ENCODE results near the gene DISC1.

DISC1 gene

DNA sequence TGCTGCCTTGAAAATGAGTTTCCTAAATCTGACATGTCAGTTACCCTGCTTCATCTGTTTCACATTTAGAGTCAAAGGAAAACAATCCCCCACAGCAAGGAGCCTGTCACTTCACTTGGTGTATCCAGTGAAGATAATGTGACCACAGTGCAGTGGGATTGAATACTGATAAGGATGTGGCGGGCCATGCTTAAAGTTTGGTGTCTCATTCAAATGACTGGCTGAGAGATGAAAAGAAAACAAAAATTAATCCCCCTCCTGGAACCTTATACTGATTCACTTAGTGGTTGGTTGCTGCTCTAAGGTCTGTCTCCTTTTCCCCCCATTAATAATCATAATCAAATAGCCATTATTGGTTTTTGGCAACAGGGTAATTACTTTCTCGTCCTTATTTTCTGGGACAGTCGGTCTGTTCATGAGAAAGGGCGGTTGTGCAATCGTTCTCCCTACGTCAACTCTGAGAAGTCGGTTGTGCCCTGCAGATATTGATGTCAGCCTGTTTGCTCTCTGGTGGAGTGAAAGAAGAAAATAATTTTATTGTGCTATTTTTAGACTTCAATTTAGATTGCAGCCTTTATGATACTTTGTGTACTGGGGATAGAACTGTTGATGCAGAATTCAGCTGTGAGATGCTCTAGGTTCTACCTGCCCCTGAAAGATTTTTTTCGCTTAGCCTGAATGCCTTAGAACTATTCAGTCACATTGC lies 360.2 kb downstream of the DISC1 start:
- DNase-seq (ENCODE audit: insufficient read length, low spot score) (no peak), FAIRE-seq (no peak)
- no peak for TF ChIP-seq POLR2A (IDR thresholded peaks at IDR 0.05; ENCODE audit: low read depth, low read length)

DNA sequence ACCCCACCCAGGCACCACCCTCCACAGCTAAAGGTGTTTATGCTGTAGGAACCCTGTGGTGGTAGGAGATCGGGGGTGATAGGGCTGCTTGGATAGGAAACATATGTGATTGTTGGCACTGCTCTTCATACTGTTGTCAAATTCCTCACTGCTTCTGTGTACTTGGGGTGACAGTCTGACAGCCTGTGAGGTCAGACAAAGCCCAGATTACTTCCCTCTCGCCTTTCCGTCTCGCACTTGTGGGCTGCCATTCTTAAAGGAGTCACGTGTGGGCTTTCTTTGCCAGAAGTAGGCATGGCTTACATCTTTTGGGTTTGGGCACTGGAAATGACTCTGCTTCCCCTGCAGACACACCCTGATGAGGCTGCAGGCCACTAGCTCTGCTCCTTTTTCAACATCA lies 363.8 kb downstream of the DISC1 start:
- DNase-seq (ENCODE audit: insufficient read length, low spot score) (no peak), FAIRE-seq (no peak)
- no peak for TF ChIP-seq POLR2A (IDR thresholded peaks at IDR 0.05; ENCODE audit: low read depth, low read length)

DNA sequence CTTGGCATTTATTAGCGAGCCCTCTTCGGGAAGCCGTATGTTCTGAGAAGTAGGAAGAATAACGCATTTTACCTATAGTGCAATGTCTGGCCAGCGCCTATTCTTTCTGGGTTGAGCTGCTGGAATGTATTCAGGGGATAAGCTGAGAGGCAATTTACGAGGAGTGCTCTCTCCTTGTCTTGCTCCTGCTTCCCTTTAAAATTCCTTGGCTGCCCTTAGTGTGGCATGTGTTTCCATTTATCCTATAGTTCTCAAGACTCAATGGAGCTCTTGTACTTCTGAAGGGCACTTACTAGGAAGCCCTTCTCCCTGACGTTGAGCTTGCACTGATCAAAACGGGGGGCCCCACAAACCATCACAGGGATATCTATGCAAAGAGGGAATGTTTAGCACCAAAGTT lies 364.6 kb downstream of the DISC1 start:
- TF ChIP-seq POLR2A (IDR thresholded peaks at IDR 0.05; ENCODE audit: low read depth, low read length): no peak
- no peak for DNase-seq (ENCODE audit: insufficient read length, low spot score)
- FAIRE-seq: no peak

DNA sequence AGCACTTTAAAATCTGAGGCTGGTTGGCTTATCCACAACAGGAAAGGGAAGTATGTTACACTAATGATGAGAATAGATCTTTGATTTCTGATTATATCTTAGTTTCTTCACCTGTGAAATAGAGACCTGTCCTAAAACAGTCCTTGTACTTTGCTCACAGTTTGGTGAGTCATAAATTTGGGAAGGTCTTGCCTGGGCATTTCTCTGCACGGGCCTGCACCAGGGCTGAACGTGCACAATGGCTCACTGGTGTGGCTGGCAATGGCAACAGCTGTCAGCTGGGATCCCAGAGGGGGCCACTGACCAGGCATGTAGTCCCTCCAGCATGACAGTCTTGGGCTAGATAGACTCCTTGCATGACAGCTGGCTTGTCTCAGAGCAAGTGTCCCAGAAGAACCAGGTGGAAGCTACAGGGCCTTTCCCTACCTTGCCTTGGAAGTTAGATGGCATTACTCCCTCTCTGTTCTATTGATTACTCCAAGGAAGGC lies 367.4 kb downstream of the DISC1 start:
- DNase-seq (ENCODE audit: insufficient read length, low spot score) (no peak), FAIRE-seq (no peak)
- TF ChIP-seq POLR2A (IDR thresholded peaks at IDR 0.05; ENCODE audit: low read depth, low read length): no peak

DNA sequence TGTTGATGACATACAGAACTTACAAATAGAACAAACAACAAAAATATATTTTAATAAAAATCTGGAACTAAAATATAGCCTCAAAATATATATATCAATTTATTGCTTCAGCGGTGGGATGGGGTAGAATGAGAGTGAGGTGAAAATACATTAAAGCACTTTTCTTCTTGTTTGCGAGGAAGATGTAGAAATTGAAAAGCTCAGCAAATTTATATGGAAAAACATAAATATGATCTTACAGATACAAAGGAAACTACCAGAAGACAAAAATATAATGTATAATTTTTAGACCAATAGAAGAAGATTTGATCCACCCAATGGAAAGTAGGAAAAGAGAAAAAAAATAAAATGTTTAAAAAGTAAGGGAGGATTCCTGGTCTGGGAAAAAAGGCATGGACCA lies 372.2 kb downstream of the DISC1 start:
- DNase-seq (ENCODE audit: insufficient read length, low spot score) (no peak), FAIRE-seq (no peak)
- TF ChIP-seq POLR2A (IDR thresholded peaks at IDR 0.05; ENCODE audit: low read depth, low read length): no peak

DNA sequence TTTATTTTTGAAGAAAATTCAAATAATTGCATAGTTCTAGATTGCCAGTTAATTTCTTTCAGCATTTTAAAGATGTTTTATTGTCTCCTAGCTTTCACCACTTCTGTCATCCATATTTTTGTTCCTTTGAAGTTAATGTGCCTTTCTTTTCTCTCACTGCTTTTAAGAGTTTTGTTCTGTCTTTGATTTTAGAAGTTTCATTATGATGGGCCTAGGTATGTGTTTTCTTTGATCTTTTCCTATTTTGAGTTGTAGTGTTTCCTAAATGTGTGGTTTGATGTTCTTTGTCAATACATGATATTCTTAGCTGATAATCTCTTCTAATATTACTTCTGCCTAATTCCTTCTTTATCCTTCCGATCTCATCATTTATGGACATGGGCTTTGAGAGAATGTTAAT lies 378.7 kb downstream of the DISC1 start:
- DNase-seq (ENCODE audit: insufficient read length, low spot score) (no peak), FAIRE-seq (no peak)

DNA sequence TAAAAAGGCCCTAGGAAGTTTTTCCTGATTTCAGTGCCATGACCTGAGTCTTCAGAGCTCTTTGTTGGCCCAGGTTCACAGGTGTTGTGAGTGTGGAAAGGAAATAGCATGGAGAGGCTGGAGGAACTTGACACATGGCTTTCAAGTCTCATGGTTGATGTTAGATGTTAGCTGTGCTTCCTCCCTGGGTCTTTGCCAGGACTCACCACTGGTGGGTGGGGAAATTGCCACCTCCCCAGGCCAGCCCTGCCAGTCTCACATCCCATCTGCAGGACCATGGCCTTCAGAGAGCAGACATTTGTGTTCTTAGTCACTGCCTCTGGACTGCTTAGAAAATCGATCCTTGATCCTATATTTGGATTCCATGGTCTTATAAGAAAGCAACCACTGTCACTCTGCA lies 383.2 kb downstream of the DISC1 start:
- no peak for FAIRE-seq
- DNase-seq (ENCODE audit: insufficient read length, low spot score): no peak
- TF ChIP-seq POLR2A (IDR thresholded peaks at IDR 0.05; ENCODE audit: low read depth, low read length): no peak

More for the DNA sequence above, 378.7 kb downstream of the DISC1 start:
- TF ChIP-seq POLR2A (IDR thresholded peaks at IDR 0.05; ENCODE audit: low read depth, low read length): no peak

DNA sequence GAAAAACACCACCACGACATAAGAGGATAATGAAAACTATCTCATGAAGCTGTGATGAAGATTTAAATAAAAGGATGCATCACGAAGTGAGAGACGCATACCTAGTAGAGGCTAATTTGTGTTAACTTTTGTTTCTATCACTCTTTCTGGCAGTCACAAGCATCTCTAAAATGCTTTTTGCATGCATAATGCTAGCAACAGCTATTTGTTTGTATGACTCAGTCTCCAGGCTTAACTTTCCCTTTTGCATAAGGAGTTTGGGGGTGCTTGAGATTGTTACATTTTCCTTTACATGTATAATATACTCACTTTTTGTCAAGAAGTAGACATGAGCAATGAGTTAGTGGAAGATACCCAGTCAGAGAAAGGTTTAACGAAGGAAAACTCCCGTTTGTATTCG lies 385.4 kb downstream of the DISC1 start:
- TF ChIP-seq POLR2A (IDR thresholded peaks at IDR 0.05; ENCODE audit: low read depth, low read length): no peak
- DNase-seq (ENCODE audit: insufficient read length, low spot score): no peak
- FAIRE-seq: no peak

DNA sequence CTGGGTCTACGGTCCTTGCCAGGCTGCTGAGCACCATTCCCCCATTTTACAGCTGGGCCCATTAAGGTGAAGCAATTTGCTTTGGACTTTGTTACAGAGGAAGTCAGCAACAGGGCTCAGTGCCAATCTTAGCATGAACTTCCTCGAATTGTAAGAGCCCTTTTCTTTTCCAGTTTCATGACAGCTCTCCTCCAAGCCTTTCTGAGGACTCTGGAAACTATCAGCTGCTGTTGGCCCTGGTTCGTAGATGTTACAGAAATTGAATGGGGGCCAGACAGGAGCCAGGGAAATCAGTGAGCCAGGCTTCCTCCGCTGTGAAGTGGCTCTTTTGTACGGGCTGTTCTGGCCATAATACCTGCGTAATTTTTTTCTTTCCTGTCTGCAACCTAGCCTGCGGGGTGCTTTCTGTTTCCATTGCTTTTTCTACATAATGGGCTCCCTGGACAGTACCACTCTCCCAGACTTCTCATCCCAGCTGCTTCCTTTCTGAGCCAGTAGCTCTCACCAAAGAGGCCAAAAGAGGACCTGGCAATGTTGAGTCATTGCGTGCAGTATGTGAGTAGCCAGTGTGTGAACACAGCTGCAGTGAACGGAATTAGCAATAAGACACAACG lies 386.3 kb downstream of the DISC1 start:
- DNase-seq (ENCODE audit: insufficient read length, low spot score): no peak
- no peak for TF ChIP-seq POLR2A (IDR thresholded peaks at IDR 0.05; ENCODE audit: low read depth, low read length)
- FAIRE-seq: no peak

DNA sequence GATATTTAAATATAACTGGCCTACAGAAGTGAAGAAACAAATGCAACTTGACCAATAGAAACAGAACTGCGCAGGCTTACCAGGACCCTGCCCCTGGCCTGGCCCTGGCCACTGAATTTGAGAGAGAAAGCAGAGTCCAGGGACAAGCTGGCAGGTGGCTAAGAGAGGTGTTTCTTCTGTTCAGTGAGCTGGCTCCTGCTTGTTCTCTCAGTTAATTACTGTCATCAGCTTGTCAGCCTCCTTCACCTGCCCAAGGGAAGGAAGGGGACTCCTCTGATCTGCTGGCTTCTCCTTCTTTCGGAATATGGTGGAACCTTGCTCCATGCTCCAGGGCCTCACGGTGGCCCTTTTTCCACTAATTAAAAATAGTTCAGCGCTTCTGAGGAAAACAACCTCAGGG lies 388.4 kb downstream of the DISC1 start:
- DNase-seq (ENCODE audit: insufficient read length, low spot score): no peak
- FAIRE-seq: no peak
- no peak for TF ChIP-seq POLR2A (IDR thresholded peaks at IDR 0.05; ENCODE audit: low read depth, low read length)

DNA sequence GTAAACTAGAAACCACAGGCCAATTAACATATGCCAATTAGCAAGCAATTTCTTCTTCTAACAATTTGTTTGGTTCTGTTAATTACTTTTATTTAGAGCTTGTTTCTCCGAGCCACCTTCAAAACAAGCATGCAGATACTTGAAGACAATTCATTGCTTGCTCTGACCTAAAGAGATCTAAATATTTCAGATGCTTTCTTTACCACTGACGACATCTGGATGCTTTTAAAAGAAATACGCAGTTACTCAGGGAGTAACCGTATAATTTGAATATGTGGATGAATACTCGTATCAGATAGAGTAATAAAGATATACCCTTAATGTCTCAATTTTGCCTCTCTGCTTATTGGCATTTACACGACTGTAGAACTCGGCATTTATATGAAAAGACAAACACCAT lies 390.0 kb downstream of the DISC1 start:
- no peak for DNase-seq (ENCODE audit: insufficient read length, low spot score)
- FAIRE-seq: no peak

DNA sequence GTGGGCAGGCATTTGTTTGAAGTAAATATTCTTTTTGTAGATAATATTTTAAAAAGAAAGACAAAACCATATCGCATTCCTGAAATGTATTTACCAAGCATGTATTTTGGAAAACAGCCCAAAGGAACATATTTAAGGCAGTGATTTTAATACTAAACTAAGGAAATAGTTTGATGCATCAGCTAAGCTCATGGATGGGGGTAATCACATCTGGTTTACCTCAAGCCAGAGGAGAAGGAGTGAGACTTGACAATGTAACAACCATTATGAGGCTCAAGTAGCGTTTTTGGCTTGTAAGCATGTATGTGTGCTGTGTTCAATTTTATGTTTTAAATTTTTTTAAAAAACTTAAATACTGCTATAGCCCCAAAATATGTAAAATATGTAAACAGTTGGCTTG lies 390.5 kb downstream of the DISC1 start:
- no peak for TF ChIP-seq POLR2A (IDR thresholded peaks at IDR 0.05; ENCODE audit: low read depth, low read length)
- FAIRE-seq (no peak), DNase-seq (ENCODE audit: insufficient read length, low spot score) (no peak)

More for the DNA sequence above, 390.0 kb downstream of the DISC1 start:
- no peak for TF ChIP-seq POLR2A (IDR thresholded peaks at IDR 0.05; ENCODE audit: low read depth, low read length)

DNA sequence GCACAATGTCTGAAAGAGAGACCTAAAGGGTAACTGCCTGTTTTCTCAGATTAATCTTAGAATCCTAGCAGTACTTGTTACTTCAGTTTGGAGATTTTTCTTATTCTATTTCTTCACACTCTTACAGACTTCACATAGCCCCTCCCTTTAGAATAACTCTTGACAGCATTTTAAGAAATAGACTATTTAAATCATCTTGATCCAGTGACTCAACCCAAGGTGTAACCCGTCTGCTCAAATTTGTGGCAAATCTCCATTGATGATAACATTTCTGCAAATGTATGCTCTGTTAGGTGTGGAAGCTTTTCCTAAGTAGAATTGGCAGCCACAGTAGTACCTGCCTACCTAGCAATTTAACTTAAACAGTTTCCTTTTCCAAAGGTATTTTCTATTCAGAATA lies 391.2 kb downstream of the DISC1 start:
- DNase-seq (ENCODE audit: insufficient read length, low spot score) (no peak), FAIRE-seq (no peak)
- TF ChIP-seq POLR2A (IDR thresholded peaks at IDR 0.05; ENCODE audit: low read depth, low read length): no peak

DNA sequence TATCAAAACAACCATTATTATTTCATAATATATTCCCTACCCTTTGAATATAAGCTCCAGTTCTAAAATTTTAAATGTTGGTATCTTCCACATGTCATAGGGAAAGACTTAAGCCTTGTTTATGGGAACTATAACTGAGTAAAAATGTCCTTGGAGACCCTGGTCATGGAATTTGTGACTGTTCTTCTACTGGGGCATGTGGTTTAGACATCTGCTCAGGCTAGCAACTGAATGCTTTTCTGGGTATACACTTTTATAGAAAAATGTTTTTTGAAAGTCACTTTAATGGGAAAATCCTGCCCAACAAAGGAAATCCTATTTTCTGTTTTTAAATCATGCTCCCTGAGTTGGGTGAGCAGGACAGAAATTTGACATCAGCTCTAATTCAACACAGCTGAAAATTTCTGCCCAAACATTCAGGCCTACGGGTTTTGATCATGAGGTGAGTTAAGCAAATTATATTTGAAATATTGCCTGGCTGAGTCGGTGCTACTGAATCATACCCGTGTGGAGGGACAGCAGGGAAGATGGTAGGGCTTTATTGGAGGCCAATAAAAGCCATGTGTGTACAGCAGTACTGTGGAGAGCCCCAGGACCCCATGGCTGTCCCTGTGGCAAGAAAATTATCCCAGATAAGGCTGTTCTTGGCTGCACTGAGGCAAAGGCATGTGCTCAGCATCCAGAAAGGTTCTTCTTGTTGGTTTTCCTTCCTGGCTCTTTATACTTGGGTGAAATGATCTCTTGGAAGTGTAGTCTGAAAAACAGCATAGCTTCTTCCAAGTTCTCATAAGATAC lies 391.8 kb downstream of the DISC1 start:
- no peak for DNase-seq (ENCODE audit: insufficient read length, low spot score)
- TF ChIP-seq POLR2A (IDR thresholded peaks at IDR 0.05; ENCODE audit: low read depth, low read length): no peak
- FAIRE-seq: no peak

DNA sequence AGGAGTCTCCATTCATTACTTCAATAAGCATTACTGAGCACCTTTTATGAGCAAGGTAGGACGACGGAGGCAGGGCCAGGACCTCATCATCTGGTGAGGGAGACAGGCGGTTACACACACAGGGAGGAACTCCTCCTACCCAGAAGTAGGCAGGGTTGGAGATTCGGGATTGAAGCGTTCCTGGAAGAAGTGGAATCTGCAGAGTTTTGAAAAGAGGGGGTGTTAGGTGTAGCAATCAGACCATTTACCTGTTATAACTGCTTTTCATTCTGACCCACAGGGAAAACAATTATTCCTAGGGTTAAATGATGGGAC lies 392.4 kb downstream of the DISC1 start:
- FAIRE-seq (no peak), DNase-seq (ENCODE audit: insufficient read length, low spot score) (no peak)
- TF ChIP-seq POLR2A (IDR thresholded peaks at IDR 0.05; ENCODE audit: low read depth, low read length): no peak
